SU-DHL-6 (cell line): ENCODE data around the gene ADM2.

Experiments used
- CTCF ChIP-seq: fragments of 200-600 bp; sonication (generic); IDR thresholded peaks from one replicate; pipeline ENCODE4 v1.5.1; 2017; ENCODE audit warnings: antibody characterized with exemption, mild to moderate bottlenecking, low read length, moderate library complexity; ENCODE audit not compliant: insufficient read depth, poor library complexity, severe bottlenecking
- EZH2phosphoT487 ChIP-seq: fragments of 200-600 bp; sonication (generic), shearing (Covaris generic); conservative IDR thresholded peaks from 2 replicates; pipeline ENCODE4 v1.6.1; 2018; ENCODE audit warnings: mild to moderate bottlenecking, antibody characterized with exemption, low read length, moderate library complexity, mixed read lengths

DNA sequence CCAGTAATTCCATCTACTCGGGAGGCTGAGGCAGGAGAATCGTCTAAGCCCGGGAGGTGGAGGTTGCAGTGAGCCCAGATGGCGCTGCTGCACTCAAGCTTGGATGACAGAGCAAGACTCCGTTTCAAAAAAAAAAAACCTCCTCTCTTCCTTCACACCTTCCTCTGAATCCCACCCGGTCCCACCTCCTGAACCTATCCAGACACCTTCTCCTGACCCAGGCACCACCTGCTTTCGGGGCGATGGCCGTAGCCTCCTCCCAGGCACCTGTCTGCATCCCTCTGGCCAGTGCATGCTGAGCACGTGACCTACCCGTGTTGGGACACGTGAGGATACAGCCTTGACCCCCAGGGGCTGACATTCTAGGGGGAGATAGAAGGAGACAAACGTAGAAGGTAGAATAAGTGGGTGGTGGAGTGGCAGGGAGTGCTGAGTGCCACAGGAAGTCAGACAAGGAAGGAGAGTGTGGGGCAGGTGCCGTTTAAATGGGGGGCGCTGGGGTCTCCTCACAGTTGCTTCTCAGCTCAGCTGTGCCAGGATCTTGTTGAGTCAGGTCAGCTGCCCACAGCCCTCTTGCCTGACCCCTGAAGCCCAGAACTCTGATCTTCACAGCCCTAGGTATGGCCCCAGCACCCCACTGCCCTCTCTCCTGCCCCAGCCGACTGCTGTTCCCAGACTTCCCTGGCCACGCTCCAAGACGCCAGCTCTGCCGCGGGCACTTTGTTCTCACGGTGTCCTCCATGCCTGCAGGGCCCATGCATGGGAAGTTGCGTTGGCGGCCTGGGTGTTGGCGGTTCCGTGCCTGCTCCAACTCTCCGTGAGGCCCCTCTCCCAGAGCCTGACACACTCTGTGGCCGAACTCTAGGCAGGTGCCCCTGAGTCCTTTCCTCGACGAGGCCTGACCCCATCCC is 4.1 kb downstream of the ADM2 start:
- TF ChIP-seq CTCF, result no peak
- no peak for TF ChIP-seq EZH2phosphoT487
